ENCODE measurements around the gene ZPR1. TPM values are rescaled to one million over a fixed set of nuclear protein-coding genes. Genes with fewer than 3 reads are reported as not detected.

Gene ZPR1
- total RNA-seq, 1 experiment from 2014 or later = 139 TPM

GRCh38 chr11:116836632-116836991 is 48.8 kb upstream of the ZPR1 start:
- in situ Hi-C loops (cut with HindIII; ENCODE audit: low pct_unique_long_range_greater_than_20kb, low sequenced_read_pairs) = no loop called here
- no TSS peak for BruUV-seq (replicated peaks)
- no peaks in the 10 kb centered on the region for H3K36me3 ChIP-seq (ENCODE audit: control insufficient read depth, insufficient read depth, low read length)
- ChIA-PET POLR2A (no interaction called here), CTCF (interaction anchor here (1.1 to 3.0 kb wide), 3 partner anchors 46 to 104 kb away, joined by 3 to 76 read pairs (median 4); partner anchors contain the start of gene APOA5)
- TF ChIP-seq, protein P1, sequence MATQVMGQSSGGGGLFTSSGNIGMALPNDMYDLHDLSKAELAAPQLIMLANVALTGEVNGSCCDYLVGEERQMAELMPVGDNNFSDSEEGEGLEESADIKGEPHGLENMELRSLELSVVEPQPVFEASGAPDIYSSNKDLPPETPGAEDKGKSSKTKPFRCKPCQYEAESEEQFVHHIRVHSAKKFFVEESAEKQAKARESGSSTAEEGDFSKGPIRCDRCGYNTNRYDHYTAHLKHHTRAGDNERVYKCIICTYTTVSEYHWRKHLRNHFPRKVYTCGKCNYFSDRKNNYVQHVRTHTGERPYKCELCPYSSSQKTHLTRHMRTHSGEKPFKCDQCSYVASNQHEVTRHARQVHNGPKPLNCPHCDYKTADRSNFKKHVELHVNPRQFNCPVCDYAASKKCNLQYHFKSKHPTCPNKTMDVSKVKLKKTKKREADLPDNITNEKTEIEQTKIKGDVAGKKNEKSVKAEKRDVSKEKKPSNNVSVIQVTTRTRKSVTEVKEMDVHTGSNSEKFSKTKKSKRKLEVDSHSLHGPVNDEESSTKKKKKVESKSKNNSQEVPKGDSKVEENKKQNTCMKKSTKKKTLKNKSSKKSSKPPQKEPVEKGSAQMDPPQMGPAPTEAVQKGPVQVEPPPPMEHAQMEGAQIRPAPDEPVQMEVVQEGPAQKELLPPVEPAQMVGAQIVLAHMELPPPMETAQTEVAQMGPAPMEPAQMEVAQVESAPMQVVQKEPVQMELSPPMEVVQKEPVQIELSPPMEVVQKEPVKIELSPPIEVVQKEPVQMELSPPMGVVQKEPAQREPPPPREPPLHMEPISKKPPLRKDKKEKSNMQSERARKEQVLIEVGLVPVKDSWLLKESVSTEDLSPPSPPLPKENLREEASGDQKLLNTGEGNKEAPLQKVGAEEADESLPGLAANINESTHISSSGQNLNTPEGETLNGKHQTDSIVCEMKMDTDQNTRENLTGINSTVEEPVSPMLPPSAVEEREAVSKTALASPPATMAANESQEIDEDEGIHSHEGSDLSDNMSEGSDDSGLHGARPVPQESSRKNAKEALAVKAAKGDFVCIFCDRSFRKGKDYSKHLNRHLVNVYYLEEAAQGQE (IDR thresholded peaks at IDR 0.05; ENCODE audit: insufficient read depth in 1 of 2, low read depth in 2 of 2, low read length in 1 of 2) = no peak
- TF ChIP-seq POLR2AphosphoS5 (IDR thresholded peaks at IDR 0.05; ENCODE audit: low read depth, low read length) (no peak), TCF7L2 (IDR thresholded peaks at IDR 0.05; ENCODE audit: low read depth, low read length) (no peak), SIN3A (IDR thresholded peaks at IDR 0.05; ENCODE audit: borderline replicate concordance, insufficient read depth, low read depth, low read length) (no peak)
- TF ChIP-seq, protein P2, sequence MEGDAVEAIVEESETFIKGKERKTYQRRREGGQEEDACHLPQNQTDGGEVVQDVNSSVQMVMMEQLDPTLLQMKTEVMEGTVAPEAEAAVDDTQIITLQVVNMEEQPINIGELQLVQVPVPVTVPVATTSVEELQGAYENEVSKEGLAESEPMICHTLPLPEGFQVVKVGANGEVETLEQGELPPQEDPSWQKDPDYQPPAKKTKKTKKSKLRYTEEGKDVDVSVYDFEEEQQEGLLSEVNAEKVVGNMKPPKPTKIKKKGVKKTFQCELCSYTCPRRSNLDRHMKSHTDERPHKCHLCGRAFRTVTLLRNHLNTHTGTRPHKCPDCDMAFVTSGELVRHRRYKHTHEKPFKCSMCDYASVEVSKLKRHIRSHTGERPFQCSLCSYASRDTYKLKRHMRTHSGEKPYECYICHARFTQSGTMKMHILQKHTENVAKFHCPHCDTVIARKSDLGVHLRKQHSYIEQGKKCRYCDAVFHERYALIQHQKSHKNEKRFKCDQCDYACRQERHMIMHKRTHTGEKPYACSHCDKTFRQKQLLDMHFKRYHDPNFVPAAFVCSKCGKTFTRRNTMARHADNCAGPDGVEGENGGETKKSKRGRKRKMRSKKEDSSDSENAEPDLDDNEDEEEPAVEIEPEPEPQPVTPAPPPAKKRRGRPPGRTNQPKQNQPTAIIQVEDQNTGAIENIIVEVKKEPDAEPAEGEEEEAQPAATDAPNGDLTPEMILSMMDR (IDR thresholded peaks at IDR 0.05) = no peak
- H3K4me1 ChIP-seq (ENCODE audit: control insufficient read depth, insufficient read depth, low read length) = peaks cover 4% of the 10 kb centered on the region; the same call in 1 of the 2 replicates
- H3K27me3 ChIP-seq (ENCODE audit: control insufficient read depth, insufficient read depth, low read length) = no peaks in the 10 kb centered on the region
- no peak for DNase-seq (ENCODE audit: low read depth, low spot score)
- H3K27ac ChIP-seq (ENCODE audit: low read length) = no peak overlapping the region
- ATAC-seq = no peak
- H3K9me3 ChIP-seq (ENCODE audit: control insufficient read depth, insufficient read depth, low read depth, low read length) = no peaks in the 10 kb centered on the region
- intact Hi-C loops (cut with micrococcal nuclease; ENCODE audit: unreplicated experiment) = loop anchor here (5.0 kb wide), 1 partner anchor 44 kb away; the partner anchor contains the start of gene APOA5
- no peak overlapping the region for H3K4me3 ChIP-seq (ENCODE audit: low read depth in 2 of 2, low read length in 2 of 2)

DNA sequence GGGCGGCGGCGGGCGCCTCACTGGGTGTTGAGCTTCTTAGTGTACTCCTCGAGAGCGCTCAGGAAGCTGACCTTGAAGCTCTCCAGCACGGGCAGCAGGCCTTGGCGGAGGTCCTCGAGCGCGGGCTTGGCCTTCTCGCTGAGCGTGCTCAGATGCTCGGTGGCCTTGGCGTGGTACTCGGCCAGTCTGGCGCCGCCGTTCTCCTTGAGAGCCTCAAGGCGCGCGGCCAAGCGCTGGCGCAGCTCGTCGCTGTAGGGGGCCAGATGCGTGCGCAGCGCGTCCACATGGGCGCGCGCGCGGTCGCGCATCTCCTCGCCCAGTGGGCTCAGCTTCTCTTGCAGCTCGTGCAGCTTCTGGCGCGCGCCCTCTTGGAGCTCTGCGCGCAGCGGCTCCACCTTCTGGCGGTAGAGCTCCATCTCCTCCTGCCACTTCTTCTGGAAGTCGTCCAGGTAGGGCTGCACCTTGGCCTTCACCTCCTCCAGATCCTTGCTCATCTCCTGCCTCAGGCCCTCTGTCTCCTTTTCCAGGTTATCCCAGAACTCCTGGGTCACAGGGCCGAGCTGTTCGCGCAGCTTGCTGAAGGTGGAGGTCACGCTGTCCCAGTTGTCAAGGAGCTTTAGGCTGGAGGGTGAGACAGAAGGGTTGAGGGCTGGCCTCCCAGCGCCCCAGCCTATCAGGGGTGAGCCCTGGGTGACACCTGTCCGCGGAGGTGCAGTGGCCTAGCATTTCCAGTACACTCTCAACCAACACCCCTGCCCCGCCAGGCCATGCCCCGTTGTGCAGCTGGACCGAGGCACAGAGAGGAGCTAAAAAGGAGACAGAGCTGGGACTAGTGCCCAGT is 48.2 kb upstream of the ZPR1 start:
- CTCF ChIA-PET = interaction anchor here (0.6 to 3.0 kb wide), 9 partner anchors 11 to 241 kb away, joined by 3 to 76 read pairs (median 4); partner anchors contain the start of genes APOA4 and APOA5
- Histone ChIP-seq H3K27ac (ENCODE audit: low read length) (peak overlapping the region; percentile 13; the same call in 1 of the 2 replicates), H3K4me3 (ENCODE audit: low read depth in 2 of 2, low read length in 2 of 2) (peak overlapping the region; percentile 31 to 58), H3K9me3 (ENCODE audit: control insufficient read depth, insufficient read depth, low read depth, low read length) (no peaks in the 10 kb centered on the region), H3K36me3 (ENCODE audit: control insufficient read depth, insufficient read depth, low read length) (no peaks in the 10 kb centered on the region), H3K4me1 (ENCODE audit: control insufficient read depth, insufficient read depth, low read length) (peaks cover 4% of the 10 kb centered on the region; the same call in 1 of the 2 replicates), H3K27me3 (ENCODE audit: control insufficient read depth, insufficient read depth, low read length) (no peaks in the 10 kb centered on the region)
- in situ Hi-C loops (cut with HindIII; ENCODE audit: low pct_unique_long_range_greater_than_20kb, low sequenced_read_pairs) = no loop called here
- intact Hi-C loops (cut with micrococcal nuclease; ENCODE audit: unreplicated experiment) = loop anchor here (5.0 kb wide), 1 partner anchor 44 kb away; the partner anchor contains the start of gene APOA5
- ATAC-seq = peak; percentile 92
- POLR2A ChIA-PET = interaction anchor here (0.6 to 1.0 kb wide), 4 partner anchors 13 to 334 kb away, joined by 3 to 7 read pairs (median 3); partner anchors contain the start of gene APOA4
- TF ChIP-seq TCF7L2 (IDR thresholded peaks at IDR 0.05; ENCODE audit: low read depth, low read length) (no peak), POLR2AphosphoS5 (IDR thresholded peaks at IDR 0.05; ENCODE audit: low read depth, low read length) (no peak), SIN3A (IDR thresholded peaks at IDR 0.05; ENCODE audit: borderline replicate concordance, insufficient read depth, low read depth, low read length) (no peak)
- TF ChIP-seq, protein P2 (IDR thresholded peaks at IDR 0.05) = peak; percentile 95
- peak; percentile 53 for DNase-seq (ENCODE audit: low read depth, low spot score)
- no TSS peak for BruUV-seq (replicated peaks)

Measured in Panc1 (cell line).